H9 (cell line): Measurements from ENCODE around the gene YWHAQ. TPM values are rescaled to one million over a fixed set of nuclear protein-coding genes. Genes with fewer than 3 reads are reported as not detected.

ENCODE experiments used
- DNase-seq: peaks from one replicate; pipeline ENCODE4 v3.0.0-alpha.2; 2017
- H2AFZ ChIP-seq: one replicate; pipeline ENCODE4 v1.6.1; 2013; ENCODE audit warnings: mild to moderate bottlenecking, low read length, control low read depth, moderate library complexity
- H2AK5ac ChIP-seq: 2 replicates; pipeline ENCODE4 v1.6.1; 2013; ENCODE audit warnings: low read length, control low read depth, mixed read lengths; ENCODE audit not compliant: insufficient read length
- H2BK120ac ChIP-seq: one replicate; pipeline ENCODE4 v1.6.1; 2013; ENCODE audit warnings: low read depth, mild to moderate bottlenecking, low read length, control low read depth, inconsistent platforms; ENCODE audit not compliant: poor library complexity, severe bottlenecking
- H2BK12ac ChIP-seq: 2 replicates; pipeline ENCODE4 v1.6.1; 2013; ENCODE audit warnings: low read length, control low read depth, mixed read lengths, low read depth; ENCODE audit not compliant: insufficient read length
- H2BK15ac ChIP-seq: 2 replicates; pipeline ENCODE4 v1.6.1; 2013; ENCODE audit warnings: low read depth, low read length, control low read depth
- H2BK20ac ChIP-seq: one replicate; pipeline ENCODE4 v1.6.1; 2013; ENCODE audit warnings: low read depth, mild to moderate bottlenecking, low read length, control low read depth, inconsistent platforms; ENCODE audit not compliant: poor library complexity, severe bottlenecking
- H2BK5ac ChIP-seq: 2 replicates; pipeline ENCODE4 v1.6.1; 2013; ENCODE audit warnings: low read length, control low read depth, mixed read lengths; ENCODE audit not compliant: insufficient read length
- H3K14ac ChIP-seq: 2 replicates; pipeline ENCODE4 v1.6.1; 2013; ENCODE audit warnings: low read length, control low read depth; ENCODE audit not compliant: insufficient read depth
- H3K18ac ChIP-seq: 2 replicates; pipeline ENCODE4 v1.6.1; 2013; ENCODE audit warnings: low read depth, mild to moderate bottlenecking, mixed read lengths, low read length, control low read depth; ENCODE audit not compliant: insufficient read length
- H3K23ac ChIP-seq: 2 replicates; pipeline ENCODE4 v1.6.1; 2013; ENCODE audit warnings: low read length, control low read depth, mixed read lengths, low read depth; ENCODE audit not compliant: insufficient read length
- H3K23me2 ChIP-seq: 2 replicates; pipeline ENCODE4 v1.6.1; 2013; ENCODE audit warnings: low read depth, mild to moderate bottlenecking, mixed read lengths, low read length, control low read depth; ENCODE audit not compliant: insufficient read length, poor library complexity, severe bottlenecking
- H3K27ac ChIP-seq: 2 replicates; pipeline ENCODE4 v1.5.1; 2013; ENCODE audit warnings: low read length, control low read depth, mixed read lengths, low read depth; ENCODE audit not compliant: insufficient read length
- H3K27me3 ChIP-seq: 2 replicates; pipeline ENCODE4 v1.6.1; 2013; ENCODE audit warnings: low read length, control low read depth, inconsistent platforms; ENCODE audit not compliant: insufficient read depth
- H3K4ac ChIP-seq: 2 replicates; pipeline ENCODE4 v1.6.1; 2013; ENCODE audit warnings: low read depth, mild to moderate bottlenecking, control low read depth, inconsistent platforms, low read length, moderate library complexity
- H3K4me1 ChIP-seq: 2 replicates; pipeline ENCODE4 v1.6.1; 2013; ENCODE audit warnings: low read length, control low read depth, inconsistent platforms; ENCODE audit not compliant: insufficient read depth
- H3K4me2 ChIP-seq: 2 replicates; pipeline ENCODE4 v1.6.1; 2013; ENCODE audit warnings: low read length, control low read depth, mixed read lengths; ENCODE audit not compliant: insufficient read length, insufficient read depth
- H3K56ac ChIP-seq: 2 replicates; pipeline ENCODE4 v1.6.1; 2013; ENCODE audit warnings: low read depth, mild to moderate bottlenecking, mixed read lengths, low read length, control low read depth; ENCODE audit not compliant: insufficient read length
- H3K79me1 ChIP-seq: 2 replicates; pipeline ENCODE4 v1.6.1; 2013; ENCODE audit warnings: low read depth, mild to moderate bottlenecking, moderate library complexity, low read length, control low read depth, inconsistent platforms; ENCODE audit not compliant: insufficient read depth, poor library complexity, severe bottlenecking
- H3K79me2 ChIP-seq: 2 replicates; pipeline ENCODE4 v1.6.1; 2013; ENCODE audit warnings: low read length, control low read depth, inconsistent platforms; ENCODE audit not compliant: insufficient read depth
- H3K9ac ChIP-seq: 2 replicates; pipeline ENCODE4 v1.6.1; 2013; ENCODE audit warnings: low read length, control low read depth, mixed read lengths; ENCODE audit not compliant: insufficient read length; ENCODE audit errors: extremely low read depth
- H3K9me3 ChIP-seq: one replicate; pipeline ENCODE4 v1.6.1; 2013; ENCODE audit warnings: low read depth, low read length, inconsistent platforms; ENCODE audit not compliant: control insufficient read depth
- H3T11ph ChIP-seq: one replicate; pipeline ENCODE4 v1.6.1; 2013; ENCODE audit warnings: mild to moderate bottlenecking, low read length, control low read depth, inconsistent platforms
- H4K20me1 ChIP-seq: one replicate; pipeline ENCODE4 v1.6.1; 2013; ENCODE audit not compliant: control insufficient read depth, insufficient read length, insufficient read depth
- H4K5ac ChIP-seq: 2 replicates; pipeline ENCODE4 v1.6.1; 2013; ENCODE audit warnings: low read depth, mild to moderate bottlenecking, mixed read lengths, low read length, control low read depth; ENCODE audit not compliant: insufficient read length
- H4K8ac ChIP-seq: replicated peaks from 2 replicates; pipeline ENCODE4 v1.6.1; 2013; ENCODE audit warnings: low read length, control low read depth, mixed read lengths, low read depth; ENCODE audit not compliant: insufficient read length
- H4K91ac ChIP-seq: 2 replicates; pipeline ENCODE4 v1.6.1; 2013; ENCODE audit warnings: low read depth, mild to moderate bottlenecking, moderate library complexity, mixed read lengths, low read length, control low read depth; ENCODE audit not compliant: insufficient read length
- H3K27ac Mint-ChIP-seq, 3 experiments: 2 replicates in 2 of 3; 3 replicates in 1 of 3; pipeline ENCODE4 v1.8.0; 2020 to 2021; ENCODE audit warnings: mixed read lengths in 3 of 3, mild to moderate bottlenecking in 1 of 3, moderate library complexity in 1 of 3
- H3K27me3 Mint-ChIP-seq: 2 replicates; pipeline ENCODE4 v1.8.0; 2021; ENCODE audit warnings: low read depth, mild to moderate bottlenecking, moderate library complexity, mixed read lengths
- H3K36me3 Mint-ChIP-seq, 3 experiments: 2 replicates in 2 of 3; 3 replicates in 1 of 3; pipeline ENCODE4 v1.8.0; 2020 to 2021; ENCODE audit warnings: low read depth in 3 of 3, mixed read lengths in 3 of 3; ENCODE audit not compliant: insufficient read depth in 1 of 3
- H3K4me1 Mint-ChIP-seq, 2 experiments: 2 replicates each; pipeline ENCODE4 v1.8.0; 2020; ENCODE audit warnings: mixed read lengths in 2 of 2
- H3K4me3 Mint-ChIP-seq, 2 experiments: 2 replicates in 1 of 2; 3 replicates in 1 of 2; pipeline ENCODE4 v1.8.0; 2020 to 2021; ENCODE audit warnings: mild to moderate bottlenecking in 2 of 2, mixed read lengths in 2 of 2, moderate library complexity in 1 of 2
- H3K9me3 Mint-ChIP-seq, 2 experiments: 2 replicates in 1 of 2; 3 replicates in 1 of 2; pipeline ENCODE4 v1.8.0; 2020; ENCODE audit warnings: mild to moderate bottlenecking in 2 of 2, mixed read lengths in 2 of 2, moderate library complexity in 1 of 2
- CTCF ChIP-seq: fragments of 200-600 bp; sonication (generic); conservative IDR thresholded peaks from 3 replicates; pipeline ENCODE4 v1.8.0; 2021; ENCODE audit warnings: antibody characterized with exemption, mild to moderate bottlenecking
- WGBS: extraction: QIAGEN DNeasy Blood & Tissue Kit; methylation state at CpG from one replicate; pipeline ENCODE4 v1.1.7; 2013; ENCODE audit warnings: missing lambda C conversion rate, low lambda C conversion rate, mixed read lengths; ENCODE audit not compliant: insufficient read length; ENCODE audit errors: extremely low coverage; 5-methylcytosine and 5-hydroxymethylcytosine counted together
- total RNA-seq: library from RNA; stranded (reverse); gene quantifications from 2 replicates; pipeline ENCODE4 v1.2.1, GENCODE V29; 2021

Gene YWHAQ
- total RNA-seq, 1 experiment from 2014 or later, result 374 TPM

- Histone ChIP-seq H3K79me2 (peaks cover 17% of the 10 kb centered on the region; the same call in 1 of the 2 replicates), H2BK12ac (no peak overlapping the region), H3K27me3 (no peaks in the 10 kb centered on the region), H4K91ac (no peak overlapping the region), H2BK15ac (no peak overlapping the region), H2BK5ac (no peak overlapping the region), H4K5ac (no peak overlapping the region), H3K4me1 (no peaks in the 10 kb centered on the region; the same call in 1 of the 2 replicates), H2BK120ac (no peak overlapping the region), H3K9ac (no peak overlapping the region), H3K4me2 (no peak overlapping the region), H3K18ac (no peak overlapping the region), H3T11ph (no peak overlapping the region), H3K23ac (no peak overlapping the region), H2BK20ac (no peak overlapping the region), H4K8ac (no peak overlapping the region), H3K4ac (no peak overlapping the region), H3K23me2 (no peaks in the 10 kb centered on the region), H2AK5ac (no peak overlapping the region), H3K56ac (no peak overlapping the region), H3K9me3 (no peaks in the 10 kb centered on the region), H2AFZ (no peak overlapping the region), H3K27ac (no peak overlapping the region), H3K14ac (no peak overlapping the region), H4K20me1 (no peaks in the 10 kb centered on the region), H3K79me1 (peaks cover 9% of the 10 kb centered on the region)
- Mint-ChIP-seq H3K9me3 (peaks cover 20 to 22% of the 10 kb centered on the region in 2 experiments), H3K27me3 (no peaks in the 10 kb centered on the region), H3K36me3 (peaks cover 35 to 47% (median 37%) of the 10 kb centered on the region in 3 experiments), H3K27ac (peak overlapping the region in 1 of 3 experiments; percentile 70; a peak in 2 of 7 replicates), H3K4me1 (peaks cover 4 to 28% of the 10 kb centered on the region in 2 experiments; a peak in 2 of 4 replicates), H3K4me3 (no peak overlapping the region)
- TF ChIP-seq CTCF, result no peak
- WGBS, result no CpG with 5 or more reads among the region's 10 CpGs
- no peak for DNase-seq
Observed at GRCh38 chr2:9596621-9597311, 34.0 kb downstream of the YWHAQ start.
